Activated gamma-delta T cell treated with Interleukin-2 at 50 U/mL for 16 hours (primary cell): ENCODE measurements around the gene MYO1B.

Source experiments
- DNase-seq: peaks from one replicate; pipeline ENCODE4 v3.0.0-alpha.2; 2020

The MYO1B gene

DNA sequence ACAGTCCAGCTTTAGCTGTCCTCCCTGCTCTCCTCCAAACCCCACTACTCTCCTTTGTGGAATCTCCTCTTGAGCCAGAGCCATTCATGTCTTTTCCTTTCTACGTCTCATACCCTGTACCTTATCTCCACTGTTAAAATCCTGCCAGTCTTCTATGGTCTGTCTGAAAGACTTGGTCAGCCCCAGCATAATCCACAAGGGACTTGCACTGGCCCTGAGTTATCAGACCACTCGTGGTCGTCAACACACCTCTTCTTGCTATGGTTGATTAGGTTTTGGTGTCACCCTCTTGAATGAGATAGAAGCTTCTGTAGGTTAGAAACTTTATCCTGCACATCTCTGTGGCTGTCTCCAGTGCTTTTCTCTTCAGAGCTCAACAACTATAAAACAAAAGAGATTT is 56.8 kb downstream of the MYO1B start:
- DNase-seq: no peak

DNA sequence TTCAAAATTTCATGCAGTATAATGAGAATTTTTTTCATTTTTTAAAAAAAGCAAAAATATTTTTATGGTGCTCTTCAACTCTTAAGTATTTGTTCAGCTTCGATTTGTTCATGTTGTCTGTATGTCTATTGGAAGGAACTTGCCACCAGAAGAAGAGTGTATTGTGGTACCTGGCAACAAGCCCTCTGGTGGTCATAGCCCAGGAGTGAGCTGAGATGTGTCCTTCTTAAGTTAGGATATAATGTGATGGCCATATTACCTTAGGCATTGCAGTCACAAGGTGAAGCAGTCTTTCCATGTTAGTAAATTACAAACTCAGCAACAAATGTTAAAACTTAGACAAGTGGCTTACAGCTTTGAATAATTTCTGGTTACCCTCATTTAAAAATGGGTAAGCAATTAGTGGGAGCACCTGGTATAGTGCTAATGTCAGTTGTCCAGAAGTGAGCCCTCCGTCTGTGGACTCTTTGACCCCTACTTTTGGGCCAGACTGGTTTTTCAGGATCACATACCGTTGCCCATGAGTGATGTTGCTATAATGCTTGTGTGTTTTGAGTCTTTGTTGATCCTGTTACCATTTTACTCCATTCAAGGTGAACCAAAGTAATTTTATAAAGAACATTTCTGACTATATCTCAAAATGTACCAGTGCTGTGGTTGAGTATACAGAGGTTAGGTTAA is 57.4 kb downstream of the MYO1B start:
- no peak for DNase-seq

DNA sequence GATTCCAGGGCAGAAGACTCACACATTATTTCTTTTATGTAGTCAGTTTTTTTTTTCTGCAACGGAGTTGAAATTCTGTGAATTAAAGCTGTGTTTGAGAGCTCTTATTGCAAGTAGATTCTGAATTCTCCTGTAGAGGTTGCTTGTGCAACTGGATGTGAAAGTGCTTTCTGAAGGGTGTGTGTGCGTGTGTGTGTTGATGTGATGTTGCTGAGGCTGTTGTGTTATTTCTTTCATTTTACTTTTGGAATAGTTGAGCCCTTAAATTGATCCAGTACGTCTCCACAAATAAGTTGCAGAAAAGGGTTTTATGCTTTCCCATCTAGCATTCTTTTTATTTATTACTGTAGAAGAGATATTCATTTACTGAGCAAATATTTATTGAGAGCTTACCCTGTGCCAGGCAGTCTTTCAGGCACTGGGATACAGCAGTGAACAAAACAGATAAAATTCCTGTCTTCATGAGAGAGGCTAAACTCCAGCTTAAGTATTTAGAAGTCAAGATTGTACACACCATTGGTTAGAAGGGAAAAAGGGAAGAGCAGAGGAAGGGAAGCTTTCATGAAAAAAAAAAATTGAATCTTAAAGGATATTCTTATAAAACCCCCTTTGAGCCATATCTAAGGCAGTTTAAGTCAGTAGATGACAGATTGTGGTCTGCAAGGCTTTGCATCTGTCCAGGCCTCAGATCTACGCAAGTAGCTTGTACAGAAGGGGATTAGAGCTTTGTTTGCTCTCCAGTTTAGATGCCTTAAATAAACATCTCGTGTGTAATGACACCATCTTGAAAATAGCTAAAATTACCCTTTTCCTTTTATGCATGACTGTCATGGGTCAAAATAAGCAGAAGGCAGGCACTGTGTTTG is 58.2 kb downstream of the MYO1B start:
- no peak for DNase-seq

DNA sequence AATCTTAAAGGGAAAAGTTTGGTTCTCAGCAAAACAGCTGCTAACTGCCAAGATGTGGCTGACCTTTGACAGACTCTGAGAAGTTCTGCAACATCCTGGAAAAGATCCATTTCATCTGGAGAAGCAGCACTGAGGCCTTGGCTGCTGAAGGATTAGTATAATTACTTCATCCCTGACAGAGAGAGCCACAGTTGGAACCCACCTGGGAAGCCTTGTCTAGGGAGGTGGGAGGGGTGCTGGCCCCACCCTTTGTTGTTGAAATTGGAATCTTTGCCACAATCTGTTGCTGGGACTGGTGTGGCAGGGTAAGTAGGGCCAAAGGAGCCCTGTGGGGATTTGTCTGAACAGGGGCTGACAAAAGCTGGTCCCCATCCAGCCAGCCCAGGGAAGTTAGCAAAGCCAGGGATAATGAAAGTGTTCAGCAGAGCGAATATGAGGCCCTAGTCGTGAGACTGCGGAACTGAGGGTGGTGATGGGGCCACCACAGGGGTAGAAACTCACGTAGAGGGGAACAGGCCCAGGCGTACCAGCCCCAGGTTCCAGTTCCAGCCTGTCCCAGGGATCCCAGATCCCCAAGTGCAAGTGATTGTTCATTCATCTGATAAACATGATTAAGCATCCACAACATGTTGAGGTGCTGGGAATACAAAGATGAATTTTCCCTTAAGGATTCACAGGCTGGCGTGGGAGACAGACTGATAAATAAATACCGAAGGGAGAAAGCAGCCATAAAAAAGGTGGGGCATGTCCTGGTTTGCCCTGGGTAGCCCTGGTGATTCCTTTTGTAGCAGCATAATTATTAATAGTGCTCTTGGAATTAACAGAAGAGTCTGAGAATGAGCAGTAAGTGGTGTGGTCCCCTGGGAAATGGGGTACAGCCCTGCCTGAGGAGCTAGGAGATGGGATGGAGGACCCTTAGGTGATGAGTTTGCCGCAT is 60.0 kb downstream of the MYO1B start:
- DNase-seq: no peak

DNA sequence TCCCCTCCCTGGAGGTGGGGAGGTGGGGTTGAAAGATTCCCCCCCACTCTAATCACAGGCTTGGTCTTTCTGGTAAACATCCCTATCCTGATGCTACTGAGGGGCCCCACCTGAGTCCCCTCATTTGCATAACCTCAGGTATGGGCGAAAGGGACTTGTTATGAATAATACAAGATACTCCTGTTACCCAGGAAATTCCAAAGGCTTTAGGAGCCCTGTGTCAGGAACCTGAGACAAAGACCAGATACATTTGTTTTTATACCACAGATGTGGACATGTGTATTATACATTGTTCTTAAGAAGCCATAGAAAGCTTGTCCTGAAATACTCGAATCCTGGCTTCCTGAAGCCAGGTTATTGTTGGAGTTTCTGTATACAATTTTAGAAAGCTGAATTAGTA is 62.8 kb downstream of the MYO1B start:
- DNase-seq: no peak

DNA sequence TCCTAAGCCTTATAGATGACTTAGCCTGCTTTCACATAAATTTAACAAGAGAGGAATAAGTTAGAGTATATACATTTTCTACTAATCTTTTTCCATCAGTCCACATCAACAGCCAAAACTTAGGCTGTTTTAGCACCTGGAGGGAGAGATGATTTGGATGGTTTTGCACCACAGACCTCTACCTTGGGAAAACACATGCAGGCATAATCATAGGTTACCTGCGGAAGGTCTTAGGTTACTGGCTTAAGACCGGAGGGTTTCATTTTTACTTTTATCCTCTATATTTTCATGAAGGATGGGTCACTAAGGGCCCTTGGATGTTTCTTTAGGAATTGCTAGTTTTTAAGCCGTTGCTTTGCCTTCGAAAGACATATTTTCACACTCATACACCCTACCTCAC is 66.0 kb downstream of the MYO1B start:
- no peak for DNase-seq

DNA sequence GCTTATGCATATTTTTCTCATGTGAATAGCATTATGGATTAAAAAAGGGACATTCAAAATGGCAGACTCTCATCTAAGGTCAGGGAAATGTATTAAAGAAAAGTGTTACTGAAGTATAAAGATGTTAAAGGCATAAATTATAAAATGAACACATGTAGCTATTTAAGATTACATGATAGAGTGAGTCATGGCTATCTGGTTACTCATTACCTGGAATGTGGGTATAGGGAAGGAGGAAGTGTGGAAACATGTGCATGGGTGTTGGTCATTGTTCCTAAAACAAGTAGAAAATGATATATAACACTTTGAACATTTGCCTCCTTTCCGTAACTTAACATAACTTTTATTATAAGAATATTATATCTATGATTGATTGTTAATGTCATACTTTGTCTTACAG is 66.4 kb downstream of the MYO1B start:
- DNase-seq: no peak

DNA sequence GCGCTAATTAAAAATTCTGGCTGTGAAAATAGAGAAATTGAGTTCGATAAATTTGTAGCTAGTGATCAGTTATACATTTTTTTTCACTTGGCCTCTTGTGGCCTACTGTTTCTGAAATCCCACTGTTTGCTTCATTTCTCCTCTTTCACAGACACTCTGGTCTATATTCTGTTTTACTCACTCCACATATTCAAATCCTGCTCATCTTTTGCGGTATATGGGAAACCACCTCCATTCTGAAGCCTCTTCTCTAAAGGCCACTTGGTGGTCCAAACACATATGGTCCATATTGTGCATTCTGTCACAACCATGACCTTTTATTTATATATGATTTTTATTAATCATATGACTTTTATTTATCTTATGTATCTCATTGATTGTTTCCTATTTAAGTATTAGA is 67.0 kb downstream of the MYO1B start:
- no peak for DNase-seq

DNA sequence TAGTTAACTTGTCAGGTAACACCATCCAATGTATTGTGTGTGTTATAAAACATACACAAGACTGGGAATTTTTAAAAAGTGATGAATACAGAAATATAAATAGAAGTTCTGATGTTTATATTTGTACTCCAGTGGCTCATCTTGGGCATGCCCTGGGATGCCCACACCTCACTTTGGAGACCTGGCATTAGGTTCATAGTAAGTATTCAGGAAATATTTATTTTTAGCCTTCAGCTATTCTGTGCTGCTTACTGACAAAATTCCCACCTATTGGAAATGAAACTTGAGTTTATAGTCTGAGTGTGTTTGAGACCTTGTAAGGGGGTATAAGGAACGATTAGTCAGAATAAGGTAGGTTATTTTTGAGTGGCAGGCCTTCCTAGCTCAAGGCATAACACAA is 67.5 kb downstream of the MYO1B start:
- no peak for DNase-seq

DNA sequence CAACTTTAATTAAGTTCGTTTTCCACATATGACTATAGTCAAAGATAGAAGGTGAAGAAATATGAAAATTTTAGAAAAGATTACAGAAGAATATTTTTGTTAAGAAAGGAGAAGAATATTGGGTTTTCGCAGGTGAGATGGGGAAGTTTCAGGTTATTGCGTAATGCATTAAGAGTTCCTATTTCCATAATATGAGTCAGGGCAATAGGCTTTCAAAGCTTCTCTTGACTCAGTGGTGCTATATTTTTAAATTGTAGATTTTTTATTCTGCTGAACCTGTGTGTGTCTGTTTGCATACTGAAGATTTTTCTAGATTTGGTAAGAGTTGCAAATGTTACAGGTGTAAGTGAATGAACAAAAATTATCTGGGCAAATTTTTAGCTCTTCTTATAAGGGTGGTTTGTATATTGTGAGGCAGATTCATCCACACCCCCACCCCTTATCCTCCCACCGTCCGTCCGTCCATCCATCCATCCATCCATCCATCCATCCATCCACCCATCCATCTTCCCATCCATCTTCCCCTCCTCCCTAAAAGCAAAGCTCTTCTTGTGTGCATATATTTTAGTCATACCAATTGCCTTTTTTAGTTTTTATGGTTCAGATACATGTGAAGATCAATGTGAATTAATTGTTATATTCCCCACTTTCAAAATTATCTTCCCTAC is 69.6 kb downstream of the MYO1B start:
- no peak for DNase-seq

DNA sequence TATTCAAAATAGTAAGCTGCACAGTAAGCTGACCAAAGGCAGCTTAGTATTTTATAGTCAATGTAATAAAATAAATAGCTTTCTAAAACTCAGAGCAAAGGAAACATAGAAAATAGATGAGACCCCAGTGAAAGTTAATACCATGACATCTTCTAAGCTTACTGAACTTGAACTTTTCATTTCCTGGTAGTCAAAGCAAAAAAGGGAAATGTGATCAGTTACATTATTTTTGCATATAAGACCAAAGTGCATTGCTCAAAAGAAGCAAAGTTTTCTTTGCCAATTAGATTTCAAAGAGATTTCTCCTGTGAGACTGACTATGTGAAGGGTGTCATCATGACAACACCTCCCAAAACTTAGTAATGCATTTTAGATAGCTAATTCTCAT is 70.2 kb downstream of the MYO1B start:
- DNase-seq: no peak

DNA sequence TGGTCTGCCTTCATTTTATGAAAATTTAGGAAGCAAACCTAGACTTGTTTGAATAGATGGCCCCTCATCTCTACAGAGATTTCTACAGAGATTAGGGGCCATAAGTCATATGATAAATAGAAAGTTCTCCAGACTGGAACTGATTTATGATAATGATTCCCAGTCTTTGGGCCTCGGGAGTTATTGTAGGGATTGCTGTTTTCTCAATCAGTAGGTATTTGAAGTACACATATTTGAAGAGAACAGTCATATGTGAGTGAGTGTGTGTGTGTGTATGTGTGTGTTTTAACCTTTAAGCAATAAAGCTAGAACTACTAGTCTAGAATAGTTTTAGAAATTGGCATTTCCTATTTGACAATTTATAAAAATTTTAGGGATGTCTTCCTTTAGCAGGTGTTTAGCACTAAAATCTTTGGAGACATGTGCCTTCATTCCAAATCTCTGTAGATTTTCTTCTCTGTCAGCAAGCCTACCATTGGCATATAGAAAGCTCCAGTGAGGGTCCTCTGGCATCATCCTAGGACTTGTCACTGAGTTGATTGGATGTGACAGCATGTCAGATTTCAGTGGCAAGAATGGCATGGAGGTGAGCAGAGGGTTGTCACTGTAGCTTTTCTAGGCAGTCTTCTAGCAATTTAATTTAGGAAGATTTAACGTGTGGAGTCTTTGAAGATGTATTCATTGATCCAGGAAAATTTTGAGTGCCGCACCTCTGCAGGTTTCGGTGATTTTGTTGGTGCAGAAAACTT is 71.2 kb downstream of the MYO1B start:
- no peak for DNase-seq

DNA sequence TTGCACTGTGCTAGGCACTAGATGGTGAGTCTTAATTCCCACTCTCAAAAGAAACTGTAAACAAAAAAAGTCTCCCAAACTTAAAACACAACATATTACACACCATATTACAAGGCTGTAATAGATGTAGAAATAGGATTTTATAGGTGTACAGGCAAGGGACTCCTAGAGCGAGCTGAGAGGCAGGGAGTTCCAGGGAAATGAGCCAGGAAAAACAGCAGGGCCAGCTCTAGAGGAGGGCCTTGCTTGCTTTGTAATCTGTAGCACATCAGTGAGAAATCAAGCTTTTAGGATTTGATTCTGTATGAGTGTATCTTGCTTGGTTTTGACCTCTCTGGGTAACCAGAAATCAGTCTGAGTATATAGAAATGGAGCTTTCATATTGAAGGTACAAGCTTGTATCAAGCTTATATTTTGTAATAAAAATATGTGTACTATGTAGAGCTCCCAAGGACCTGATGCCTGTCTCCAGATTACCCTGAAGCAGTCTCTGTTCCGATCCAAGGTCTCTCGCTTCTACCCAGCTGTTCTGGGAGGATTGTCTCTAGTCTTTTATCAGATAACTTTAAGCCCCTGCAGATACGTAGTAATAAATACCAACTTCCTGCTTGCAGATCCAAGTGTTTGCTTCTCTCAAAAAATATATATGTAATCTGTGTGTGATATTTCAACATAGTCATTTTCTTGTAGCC is 73.0 kb downstream of the MYO1B start:
- no peak for DNase-seq

DNA sequence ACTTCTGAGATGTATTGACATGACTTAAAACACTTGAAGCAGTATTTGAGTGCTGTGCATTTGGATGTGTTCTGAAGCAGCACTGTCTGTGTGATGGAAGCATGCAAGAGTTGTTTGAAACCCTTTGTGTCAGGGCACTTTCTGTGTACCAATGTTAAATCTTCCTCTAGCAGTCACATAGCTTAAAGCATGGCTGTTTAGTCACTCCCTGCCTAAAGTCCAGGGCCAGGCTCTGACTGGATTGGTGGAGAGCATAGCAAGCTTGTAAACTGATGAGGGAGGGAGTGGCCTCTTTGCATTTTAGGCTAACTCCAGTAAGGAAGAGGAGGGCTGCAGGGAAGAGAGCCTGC is 73.5 kb downstream of the MYO1B start:
- no peak for DNase-seq

DNA sequence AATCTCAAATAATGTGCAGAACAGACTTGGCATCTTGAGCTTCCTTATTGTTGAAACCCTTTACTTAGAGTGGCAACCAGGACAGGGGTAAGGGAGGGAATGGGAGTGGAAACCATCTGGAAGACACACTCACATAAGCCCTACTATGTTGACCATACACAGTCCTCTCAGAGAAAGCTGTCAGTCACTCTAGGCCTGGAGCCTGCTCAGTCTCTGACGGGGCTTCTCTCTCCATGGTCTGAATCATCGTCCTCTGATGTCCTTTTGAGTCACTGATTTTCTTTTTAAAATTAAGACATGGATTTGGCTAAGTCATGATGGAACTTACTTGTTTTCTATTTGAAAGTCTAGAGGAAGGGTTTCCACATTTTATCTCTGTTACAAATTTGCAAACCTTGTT is 74.0 kb downstream of the MYO1B start:
- DNase-seq: no peak

DNA sequence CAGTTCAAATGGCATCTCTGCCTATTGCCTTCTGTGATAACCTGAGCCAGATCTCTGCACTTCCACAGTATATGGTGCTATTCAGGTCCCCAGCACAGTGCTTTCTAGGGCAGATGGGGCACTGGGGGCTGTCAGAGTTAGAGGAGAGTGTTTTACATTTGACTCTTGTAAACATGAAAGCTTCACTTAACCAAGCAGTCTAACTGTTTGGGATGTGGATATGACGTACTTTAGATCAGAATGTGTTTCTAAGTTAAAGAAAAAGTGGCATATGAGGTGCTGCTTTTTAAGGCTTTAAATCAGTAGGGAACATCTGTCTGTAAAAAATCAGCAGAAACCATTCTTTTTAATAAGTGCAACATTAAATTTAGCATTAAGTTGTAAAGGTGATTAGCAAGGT is 75.7 kb downstream of the MYO1B start:
- no peak for DNase-seq

DNA sequence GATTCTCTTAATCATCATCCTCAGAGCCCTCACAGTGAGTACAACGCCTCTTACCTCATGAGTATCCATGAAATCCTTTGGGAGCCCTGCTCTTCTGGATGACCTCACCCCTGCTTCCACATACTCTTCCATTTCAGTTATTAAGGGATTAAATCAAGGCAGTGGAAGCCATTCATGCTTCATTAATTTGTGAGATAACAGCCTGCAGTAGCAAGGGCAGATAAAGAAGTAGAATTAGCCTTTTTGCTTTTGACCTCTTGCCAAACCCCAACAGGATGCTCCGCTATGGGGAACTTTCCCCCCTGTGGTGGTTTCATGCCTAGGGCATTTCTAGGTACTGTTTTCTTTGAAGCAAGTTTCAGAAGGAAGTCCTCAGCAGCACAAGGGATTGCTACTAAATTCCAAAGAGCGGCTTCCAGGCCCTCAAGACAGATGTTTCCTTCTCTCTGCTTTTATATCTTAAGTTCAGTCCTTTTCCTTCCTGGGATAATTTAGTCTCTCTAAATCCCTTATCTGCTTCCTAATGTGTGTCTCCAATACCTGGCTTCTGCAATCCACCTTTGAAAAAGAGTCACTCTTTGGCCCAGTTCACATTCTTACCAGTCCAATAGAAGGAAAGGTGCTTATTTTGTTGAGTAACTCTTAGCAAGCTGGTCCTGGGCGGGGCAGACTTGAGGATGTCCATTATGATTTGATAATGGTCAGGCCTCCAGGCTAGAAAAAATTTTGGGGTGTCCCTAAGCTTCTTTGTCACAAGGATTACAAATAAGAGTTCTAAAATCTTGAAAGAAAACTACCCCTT is 76.9 kb downstream of the MYO1B start:
- no peak for DNase-seq

DNA sequence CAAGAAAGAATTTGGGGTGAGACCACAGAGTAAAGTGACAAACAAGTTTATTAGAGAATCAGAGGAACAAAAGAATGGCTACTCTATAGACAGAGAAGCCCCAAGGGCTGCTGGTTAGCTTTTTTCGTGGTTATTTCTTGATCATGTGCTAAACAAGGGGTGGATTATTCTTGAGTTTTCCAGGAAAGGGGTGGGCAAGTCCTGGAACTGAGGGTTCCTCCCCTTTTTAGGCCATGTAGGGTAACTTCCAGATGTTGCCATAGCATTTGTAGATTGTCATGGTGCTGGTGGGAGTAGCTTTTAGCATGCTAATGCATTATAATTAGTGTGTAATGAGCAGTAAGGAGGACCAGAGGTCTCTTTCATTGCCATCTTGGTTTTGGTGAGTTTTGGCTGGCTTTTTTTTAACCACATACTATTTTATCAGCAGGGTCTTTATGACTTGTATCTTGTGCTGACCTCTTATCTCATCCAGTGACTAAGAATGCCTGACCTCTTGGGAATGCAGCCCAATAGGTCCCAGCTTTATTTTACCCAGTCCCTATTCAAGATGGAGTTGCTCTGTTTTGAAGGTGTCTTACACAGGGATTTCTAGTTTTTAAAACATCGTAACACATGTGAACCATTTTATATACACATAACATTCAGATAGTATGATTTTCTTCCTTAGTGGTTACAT is 77.8 kb downstream of the MYO1B start:
- no peak for DNase-seq

DNA sequence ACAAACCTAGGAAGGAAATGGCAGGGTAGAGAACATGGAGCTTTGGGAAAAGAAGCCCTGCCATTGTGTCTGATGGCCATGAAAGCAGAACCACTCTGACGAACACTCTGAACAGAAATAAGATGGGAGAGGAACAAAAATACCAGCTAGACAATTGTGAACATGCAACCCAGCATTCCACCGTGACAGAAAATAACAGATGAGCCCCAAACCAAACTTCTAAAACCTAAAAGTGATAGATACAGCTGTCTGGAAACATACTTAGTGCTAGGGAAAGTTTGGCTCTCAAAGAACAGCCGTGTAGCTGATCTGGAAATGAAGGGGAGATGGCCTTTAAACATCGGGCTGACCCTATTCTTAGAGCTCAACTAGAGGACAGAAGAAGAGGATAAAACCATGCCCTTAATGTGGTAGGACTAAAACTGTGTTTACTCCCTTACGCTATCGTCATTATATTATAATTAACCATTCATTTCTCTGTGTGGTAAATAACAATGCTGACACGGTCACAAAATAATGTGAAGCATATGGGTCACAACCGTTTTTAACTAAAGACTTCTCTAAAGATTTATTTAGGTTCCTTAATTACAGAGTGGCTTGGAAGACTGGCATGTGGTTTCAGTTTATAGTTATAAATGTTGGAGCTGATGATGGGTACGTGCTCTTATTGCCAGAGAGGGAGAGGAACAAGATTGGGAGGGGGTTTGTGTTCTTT is 80.6 kb downstream of the MYO1B start:
- no peak for DNase-seq

DNA sequence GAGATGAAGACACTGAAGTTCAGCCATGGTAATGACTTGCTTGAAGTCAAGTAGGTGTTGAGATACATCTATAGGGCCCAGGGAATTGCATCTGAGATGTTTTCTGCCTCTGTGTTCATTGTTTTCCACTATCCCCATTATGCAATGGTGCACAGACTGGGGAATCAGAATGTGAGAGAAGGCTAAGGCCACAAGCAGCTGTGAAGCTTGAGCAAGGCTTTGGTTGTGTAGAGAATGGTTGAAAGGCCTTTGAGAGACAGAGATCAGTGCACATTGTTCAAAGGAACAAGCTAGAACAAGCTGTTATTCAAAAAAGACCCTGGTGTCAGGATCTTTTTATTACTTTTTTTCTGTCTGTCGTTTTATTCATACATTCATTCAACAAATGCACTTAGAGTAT is 82.3 kb downstream of the MYO1B start:
- DNase-seq: no peak
